ENCODE results near the gene MORN5.

MORN5 gene

GRCh38 chr9:122219856-122220672 is 60.4 kb downstream of the MORN5 start:
- intact Hi-C loops (cut with DNase I), result no loop called here
- no peak for DNase-seq

- DNase-seq, result no peak
- intact Hi-C loops (cut with DNase I), result no loop called here
Observed at GRCh38 chr9:122220673-122221182, 61.0 kb downstream of the MORN5 start.

GRCh38 chr9:122221183-122221811 is 61.6 kb downstream of the MORN5 start:
- intact Hi-C loops (cut with DNase I), result no loop called here

GRCh38 chr9:122222791-122223190 is 63.1 kb downstream of the MORN5 start:
- intact Hi-C loops (cut with DNase I), result no loop called here
- DNase-seq, result no peak

More at GRCh38 chr9:122221183-122221811, 61.6 kb downstream of the MORN5 start:
- no peak for DNase-seq

- intact Hi-C loops (cut with DNase I), result no loop called here
- DNase-seq, result no peak
Observed at GRCh38 chr9:122223435-122223834, 63.7 kb downstream of the MORN5 start.

- no peak for DNase-seq
- intact Hi-C loops (cut with DNase I), result no loop called here
Observed at GRCh38 chr9:122225312-122226141, 65.8 kb downstream of the MORN5 start.

GRCh38 chr9:122226142-122226757 is 66.5 kb downstream of the MORN5 start:
- intact Hi-C loops (cut with DNase I), result no loop called here
- no peak for DNase-seq

GRCh38 chr9:122226758-122227574 is 67.3 kb downstream of the MORN5 start:
- DNase-seq, result no peak
- intact Hi-C loops (cut with DNase I), result no loop called here

- DNase-seq, result no peak
- intact Hi-C loops (cut with DNase I), result no loop called here
Observed at GRCh38 chr9:122227575-122227900, 67.8 kb downstream of the MORN5 start.

- no peak for DNase-seq
Observed at GRCh38 chr9:122228191-122228567, 68.5 kb downstream of the MORN5 start.

GRCh38 chr9:122228568-122229484 is 69.1 kb downstream of the MORN5 start, which contains the start of gene LHX6:
TSS of gene LHX6 (minus strand) at chr9:122228957. CDS start at chr9:122228740, 217 bp downstream.
- DNase-seq, result peak in 2 of 42 donors; percentile 22 to 47
- intact Hi-C loops (cut with DNase I), result no loop called here

More at GRCh38 chr9:122228191-122228567, 68.5 kb downstream of the MORN5 start:
- intact Hi-C loops (cut with DNase I), result no loop called here

- DNase-seq, result no peak
- intact Hi-C loops (cut with DNase I), result no loop called here
Observed at GRCh38 chr9:122229485-122229837, 69.8 kb downstream of the MORN5 start.

- DNase-seq, result peak in 2 of 42 donors; percentile 12
- intact Hi-C loops (cut with DNase I), result no loop called here
Observed at GRCh38 chr9:122232796-122233306, 73.1 kb downstream of the MORN5 start.

- intact Hi-C loops (cut with DNase I), result no loop called here
Observed at GRCh38 chr9:122234022-122234748, 74.5 kb downstream of the MORN5 start.

GRCh38 chr9:122236681-122237080 is 77.0 kb downstream of the MORN5 start:
- peak in 8 of 42 donors; percentile 15 to 51 (median 36) for DNase-seq
- intact Hi-C loops (cut with DNase I), result no loop called here

More at GRCh38 chr9:122234022-122234748, 74.5 kb downstream of the MORN5 start:
- peak in 2 of 42 donors; percentile 14 to 16 for DNase-seq

- intact Hi-C loops (cut with DNase I), result no loop called here
- peak in 5 of 42 donors; percentile 22 to 48 (median 32) for DNase-seq
Observed at GRCh38 chr9:122239722-122240121, 80.0 kb downstream of the MORN5 start.
